ENCODE data around the gene CYP24A1.
A peak's percentile ranks its signal among the peaks of the same experiment; 100 is the strongest.

CYP24A1 gene

DNA sequence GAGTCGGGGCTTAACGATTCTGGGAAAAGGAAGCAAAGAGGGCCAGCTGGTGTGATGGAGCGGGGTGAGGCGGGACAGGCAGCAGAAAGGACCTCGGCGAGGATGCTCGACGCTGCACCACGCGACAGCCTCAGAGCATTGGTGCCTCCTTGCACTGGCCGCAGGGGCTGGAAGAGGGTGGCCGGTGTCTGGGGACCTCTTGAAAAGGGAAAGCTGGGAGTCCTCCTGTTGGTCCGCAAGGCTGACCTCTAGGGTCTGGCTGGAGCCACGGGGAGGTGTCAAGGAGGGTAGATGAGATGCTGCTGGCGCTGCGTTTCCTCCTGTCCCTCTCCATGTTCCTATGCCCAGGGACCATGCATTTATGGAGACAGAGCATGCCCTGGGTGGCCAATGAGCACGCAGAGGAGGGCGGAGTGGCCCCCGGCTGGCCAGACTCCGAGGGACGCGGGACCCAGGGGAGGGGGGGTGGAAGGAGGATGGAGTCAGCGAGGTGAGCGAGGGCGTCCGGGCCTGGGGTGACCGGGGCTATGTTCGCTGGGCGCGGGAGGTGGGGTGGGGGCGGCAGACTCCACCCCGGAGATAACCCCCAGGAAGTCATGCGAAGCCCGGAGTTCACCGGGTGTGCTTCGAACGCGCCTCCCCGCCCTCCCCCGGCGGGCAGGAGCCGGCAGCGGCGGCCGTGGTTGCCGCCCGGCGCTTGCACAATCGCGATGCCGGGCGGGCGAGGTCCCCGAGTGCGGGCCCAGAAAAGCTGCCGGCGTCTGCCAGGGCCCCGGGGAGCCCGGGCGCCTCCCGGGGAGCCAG is at the start of gene CYP24A1:
CYP24A1 (minus strand) TSS at position 334 of the 804 bp plus-strand sequence. CDS start 407 bp downstream, outside the sequence.
- no peaks in the 10 kb centered on the region for H3K9me3 ChIP-seq (ENCODE audit: control insufficient read depth, insufficient read depth, low read length)
- no peak within 1 kb of the TSS for H3K9ac ChIP-seq (ENCODE audit: low read depth, low read length)
- peak within 1 kb of the TSS; percentile 48 for H3K4me3 ChIP-seq (ENCODE audit: low read depth, low read length)
- H3K36me3 ChIP-seq (ENCODE audit: control insufficient read depth, insufficient read depth, low read length): no peaks in the 10 kb centered on the region
- H3K27ac ChIP-seq (ENCODE audit: low read depth, low read length): no peak within 1 kb of the TSS
- peaks cover 16% of the 10 kb centered on the region for H3K4me1 ChIP-seq (ENCODE audit: control insufficient read depth, insufficient read depth, low read length)
- H3K27me3 ChIP-seq (ENCODE audit: control insufficient read depth, insufficient read depth, low read length): peaks cover 58% of the 10 kb centered on the region

DNA sequence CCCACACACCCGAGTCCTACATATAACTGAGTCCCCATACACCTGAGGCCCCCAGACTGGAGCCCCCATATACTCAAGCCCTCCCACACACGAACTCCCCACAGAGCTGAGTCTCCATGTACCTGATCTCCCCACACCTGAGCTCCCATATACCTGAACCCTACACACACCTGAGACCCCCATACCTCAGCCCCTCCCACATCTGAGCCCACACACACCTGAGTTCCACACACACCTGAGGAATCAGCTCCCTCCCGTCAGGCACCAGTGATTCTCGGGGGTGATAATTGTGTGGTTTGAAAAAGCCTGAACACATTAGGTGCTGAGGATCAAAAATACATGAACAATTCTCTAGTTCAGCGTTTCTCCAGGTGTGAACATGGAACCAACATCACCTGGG is 49.5 kb upstream of the CYP24A1 start:
- no peaks in the 10 kb centered on the region for H3K9me3 ChIP-seq (ENCODE audit: control insufficient read depth, insufficient read depth, low read length)
- peak overlapping the region; percentile 87 for H3K27ac ChIP-seq (ENCODE audit: low read depth, low read length)
- peaks cover 31% of the 10 kb centered on the region for H3K4me1 ChIP-seq (ENCODE audit: control insufficient read depth, insufficient read depth, low read length)
- no peak overlapping the region for H3K9ac ChIP-seq (ENCODE audit: low read depth, low read length)
- H3K4me3 ChIP-seq (ENCODE audit: low read depth, low read length): no peak overlapping the region
- no peaks in the 10 kb centered on the region for H3K27me3 ChIP-seq (ENCODE audit: control insufficient read depth, insufficient read depth, low read length)
- H3K36me3 ChIP-seq (ENCODE audit: control insufficient read depth, insufficient read depth, low read length): peaks cover 15% of the 10 kb centered on the region

DNA sequence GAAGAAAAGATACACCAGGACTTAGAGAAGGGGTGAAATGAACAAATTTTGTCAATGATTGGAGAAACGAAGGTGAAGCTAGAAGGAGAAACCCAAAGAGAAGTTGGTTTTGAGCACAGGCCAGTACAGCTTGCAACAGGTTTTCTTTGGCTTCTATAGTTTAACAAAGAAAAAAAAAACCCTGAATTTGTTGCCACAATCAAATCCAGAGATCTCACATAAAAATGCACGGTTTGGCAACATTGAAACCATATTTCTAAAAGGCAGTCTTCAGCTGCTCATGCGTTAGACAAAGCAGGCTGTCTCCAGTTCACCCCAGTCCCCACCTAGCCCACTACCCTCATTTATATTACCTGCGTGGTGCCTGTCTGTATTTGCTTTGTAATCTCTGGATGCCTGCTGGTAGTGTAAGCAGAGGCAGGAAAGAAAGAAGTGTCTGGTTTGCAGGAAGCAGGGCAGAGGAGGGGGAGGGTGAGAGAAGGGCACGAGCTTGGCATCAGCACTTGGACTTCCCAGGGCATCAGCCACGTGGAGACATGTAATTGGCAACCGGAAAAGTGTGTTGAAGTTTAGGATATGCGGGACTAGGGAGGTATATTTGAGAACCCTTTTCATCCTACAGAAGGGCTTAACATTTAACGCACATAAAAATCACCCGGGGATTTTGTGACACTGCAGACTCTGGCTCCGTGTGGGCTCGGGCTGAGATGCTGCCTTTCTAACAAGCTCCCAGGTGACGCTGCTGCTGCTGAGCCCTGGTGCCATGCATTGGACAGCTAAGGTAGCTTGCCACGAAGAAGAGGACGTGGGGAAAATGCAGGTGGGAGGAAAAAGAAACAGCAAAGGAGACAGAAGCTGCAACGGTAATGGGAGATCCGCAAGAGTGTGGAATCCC is 48.5 kb upstream of the CYP24A1 start:
- no peak overlapping the region for H3K27ac ChIP-seq (ENCODE audit: low read depth, low read length)
- no peaks in the 10 kb centered on the region for H3K27me3 ChIP-seq (ENCODE audit: control insufficient read depth, insufficient read depth, low read length)
- H3K9ac ChIP-seq (ENCODE audit: low read depth, low read length): no peak overlapping the region
- peaks cover 24% of the 10 kb centered on the region for H3K36me3 ChIP-seq (ENCODE audit: control insufficient read depth, insufficient read depth, low read length)
- H3K9me3 ChIP-seq (ENCODE audit: control insufficient read depth, insufficient read depth, low read length): no peaks in the 10 kb centered on the region
- H3K4me3 ChIP-seq (ENCODE audit: low read depth, low read length): no peak overlapping the region
- H3K4me1 ChIP-seq (ENCODE audit: control insufficient read depth, insufficient read depth, low read length): peaks cover 31% of the 10 kb centered on the region

DNA sequence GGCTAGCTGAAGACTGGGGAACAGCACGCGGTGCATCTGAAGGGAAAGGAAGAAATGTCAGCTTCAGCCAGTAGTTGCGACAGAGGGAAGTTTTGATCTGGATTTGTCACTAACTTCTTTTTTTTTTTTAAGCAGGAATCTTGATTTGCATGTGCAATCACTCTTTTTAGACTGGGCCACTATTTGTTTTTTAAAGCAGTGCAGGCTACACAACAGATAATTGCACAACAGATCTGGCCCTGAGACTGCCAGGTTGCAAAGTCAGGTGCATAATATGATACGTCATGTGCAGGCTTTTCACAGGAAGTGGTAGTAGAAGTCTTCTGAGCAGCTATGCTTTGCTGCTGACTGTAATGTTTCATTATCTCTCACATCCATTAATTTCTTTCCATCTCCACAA is 47.6 kb upstream of the CYP24A1 start:
- H3K27me3 ChIP-seq (ENCODE audit: control insufficient read depth, insufficient read depth, low read length): no peaks in the 10 kb centered on the region
- H3K9ac ChIP-seq (ENCODE audit: low read depth, low read length): no peak overlapping the region
- H3K9me3 ChIP-seq (ENCODE audit: control insufficient read depth, insufficient read depth, low read length): no peaks in the 10 kb centered on the region
- peaks cover 31% of the 10 kb centered on the region for H3K4me1 ChIP-seq (ENCODE audit: control insufficient read depth, insufficient read depth, low read length)
- no peak overlapping the region for H3K4me3 ChIP-seq (ENCODE audit: low read depth, low read length)
- peaks cover 32% of the 10 kb centered on the region for H3K36me3 ChIP-seq (ENCODE audit: control insufficient read depth, insufficient read depth, low read length)
- H3K27ac ChIP-seq (ENCODE audit: low read depth, low read length): no peak overlapping the region

DNA sequence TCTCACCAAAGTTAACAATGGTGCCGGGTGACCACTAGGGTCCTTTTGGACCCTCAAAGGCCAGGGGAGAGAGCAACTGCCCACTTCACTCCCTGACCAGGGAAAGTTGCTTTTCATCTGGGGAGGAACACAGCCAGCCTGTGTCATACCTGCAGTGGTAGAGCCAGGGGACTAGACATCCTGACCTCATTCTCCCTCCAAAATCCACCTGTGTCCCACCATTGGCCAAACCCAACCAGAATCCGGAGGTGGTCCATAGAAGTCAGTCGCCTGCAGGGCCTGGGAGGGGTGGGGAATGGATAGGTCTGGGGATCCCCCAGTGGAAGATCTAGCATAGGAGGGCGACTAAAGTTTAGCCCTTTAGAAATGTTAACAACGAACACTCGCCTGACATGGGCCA is 46.9 kb upstream of the CYP24A1 start:
- H3K27ac ChIP-seq (ENCODE audit: low read depth, low read length): no peak overlapping the region
- H3K27me3 ChIP-seq (ENCODE audit: control insufficient read depth, insufficient read depth, low read length): no peaks in the 10 kb centered on the region
- H3K4me1 ChIP-seq (ENCODE audit: control insufficient read depth, insufficient read depth, low read length): peaks cover 31% of the 10 kb centered on the region
- no peak overlapping the region for H3K9ac ChIP-seq (ENCODE audit: low read depth, low read length)
- no peak overlapping the region for H3K4me3 ChIP-seq (ENCODE audit: low read depth, low read length)
- no peaks in the 10 kb centered on the region for H3K9me3 ChIP-seq (ENCODE audit: control insufficient read depth, insufficient read depth, low read length)
- peaks cover 38% of the 10 kb centered on the region for H3K36me3 ChIP-seq (ENCODE audit: control insufficient read depth, insufficient read depth, low read length)

DNA sequence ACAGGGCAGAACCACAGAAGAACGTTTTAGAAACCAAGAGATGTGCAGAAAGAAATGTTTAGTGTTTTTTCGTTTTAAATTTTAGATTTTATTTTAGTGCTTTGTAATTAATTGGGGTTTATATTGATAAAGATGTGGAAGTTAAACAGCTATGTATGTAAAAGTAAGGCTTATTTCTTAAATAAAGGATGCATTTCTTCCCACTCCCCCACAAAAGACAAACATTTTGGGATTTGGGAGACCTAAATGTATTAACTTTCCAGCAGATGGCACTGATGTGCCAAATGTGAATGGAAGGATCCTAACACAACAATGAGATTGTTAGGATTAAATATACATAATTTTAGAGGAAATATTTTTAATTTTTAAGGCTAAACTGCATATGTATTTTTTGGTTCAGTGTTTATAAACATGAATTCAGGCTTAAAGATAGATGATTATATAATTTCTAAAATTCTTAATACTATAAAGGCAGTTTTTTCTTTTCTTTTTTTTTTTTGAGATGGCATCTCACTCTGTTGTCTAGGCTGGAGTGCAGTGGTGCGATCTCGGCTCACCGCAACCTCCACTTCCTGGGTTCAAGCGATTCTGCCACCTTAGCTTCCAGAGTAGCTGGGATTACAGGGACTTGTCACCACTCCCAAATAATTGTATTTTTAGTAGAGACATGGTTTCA is 46.1 kb upstream of the CYP24A1 start:
- Histone ChIP-seq H3K9ac (ENCODE audit: low read depth, low read length) (no peak overlapping the region), H3K27ac (ENCODE audit: low read depth, low read length) (no peak overlapping the region), H3K9me3 (ENCODE audit: control insufficient read depth, insufficient read depth, low read length) (no peaks in the 10 kb centered on the region), H3K4me1 (ENCODE audit: control insufficient read depth, insufficient read depth, low read length) (peaks cover 31% of the 10 kb centered on the region), H3K27me3 (ENCODE audit: control insufficient read depth, insufficient read depth, low read length) (no peaks in the 10 kb centered on the region), H3K36me3 (ENCODE audit: control insufficient read depth, insufficient read depth, low read length) (peaks cover 46% of the 10 kb centered on the region), H3K4me3 (ENCODE audit: low read depth, low read length) (no peak overlapping the region)

DNA sequence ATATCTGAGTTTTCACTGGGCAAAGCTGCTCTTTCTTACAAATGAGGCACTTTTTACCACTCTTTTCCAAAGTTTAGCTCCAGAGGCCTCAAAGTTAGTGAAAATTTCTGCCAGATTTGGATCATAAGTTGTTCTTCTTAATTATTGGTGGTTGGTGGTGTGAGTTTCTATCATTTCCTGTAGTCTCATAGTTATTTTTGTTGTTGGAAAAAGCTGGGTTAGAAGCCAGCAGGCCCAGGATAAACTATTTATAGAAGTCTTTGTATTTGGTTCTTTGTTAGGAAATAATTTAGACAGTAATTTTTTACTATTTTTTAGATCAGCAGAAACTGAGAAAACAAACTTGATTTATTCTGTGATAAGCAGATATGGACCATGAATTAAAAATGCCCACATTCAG is 44.7 kb upstream of the CYP24A1 start:
- H3K36me3 ChIP-seq (ENCODE audit: control insufficient read depth, insufficient read depth, low read length): peaks cover 58% of the 10 kb centered on the region
- no peak overlapping the region for H3K9ac ChIP-seq (ENCODE audit: low read depth, low read length)
- H3K27me3 ChIP-seq (ENCODE audit: control insufficient read depth, insufficient read depth, low read length): no peaks in the 10 kb centered on the region
- no peak overlapping the region for H3K4me3 ChIP-seq (ENCODE audit: low read depth, low read length)
- H3K27ac ChIP-seq (ENCODE audit: low read depth, low read length): no peak overlapping the region
- H3K9me3 ChIP-seq (ENCODE audit: control insufficient read depth, insufficient read depth, low read length): no peaks in the 10 kb centered on the region
- H3K4me1 ChIP-seq (ENCODE audit: control insufficient read depth, insufficient read depth, low read length): peaks cover 22% of the 10 kb centered on the region

DNA sequence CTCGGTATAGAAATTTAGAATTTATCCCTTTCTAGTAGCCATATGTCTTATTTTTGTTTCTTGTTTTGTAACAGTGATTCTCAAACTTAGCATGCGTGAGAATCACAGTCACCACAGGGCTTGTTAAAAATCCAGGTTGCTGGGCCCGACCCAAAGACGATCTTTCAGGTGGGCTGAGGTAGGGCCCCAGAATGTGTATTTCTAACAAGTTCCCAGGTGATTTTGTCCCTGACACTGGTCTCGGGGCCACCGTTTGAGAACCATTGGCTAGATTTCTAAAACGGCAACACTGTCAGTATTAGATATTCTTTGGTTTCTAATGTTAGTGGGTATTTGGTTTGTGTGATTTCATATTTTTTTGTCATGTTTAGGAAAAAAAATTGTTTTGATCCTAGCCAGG is 44.0 kb upstream of the CYP24A1 start:
- Histone ChIP-seq H3K9ac (ENCODE audit: low read depth, low read length) (no peak overlapping the region), H3K4me1 (ENCODE audit: control insufficient read depth, insufficient read depth, low read length) (peaks cover 19% of the 10 kb centered on the region), H3K36me3 (ENCODE audit: control insufficient read depth, insufficient read depth, low read length) (peaks cover 58% of the 10 kb centered on the region), H3K9me3 (ENCODE audit: control insufficient read depth, insufficient read depth, low read length) (no peaks in the 10 kb centered on the region), H3K4me3 (ENCODE audit: low read depth, low read length) (no peak overlapping the region), H3K27ac (ENCODE audit: low read depth, low read length) (no peak overlapping the region), H3K27me3 (ENCODE audit: control insufficient read depth, insufficient read depth, low read length) (no peaks in the 10 kb centered on the region)

DNA sequence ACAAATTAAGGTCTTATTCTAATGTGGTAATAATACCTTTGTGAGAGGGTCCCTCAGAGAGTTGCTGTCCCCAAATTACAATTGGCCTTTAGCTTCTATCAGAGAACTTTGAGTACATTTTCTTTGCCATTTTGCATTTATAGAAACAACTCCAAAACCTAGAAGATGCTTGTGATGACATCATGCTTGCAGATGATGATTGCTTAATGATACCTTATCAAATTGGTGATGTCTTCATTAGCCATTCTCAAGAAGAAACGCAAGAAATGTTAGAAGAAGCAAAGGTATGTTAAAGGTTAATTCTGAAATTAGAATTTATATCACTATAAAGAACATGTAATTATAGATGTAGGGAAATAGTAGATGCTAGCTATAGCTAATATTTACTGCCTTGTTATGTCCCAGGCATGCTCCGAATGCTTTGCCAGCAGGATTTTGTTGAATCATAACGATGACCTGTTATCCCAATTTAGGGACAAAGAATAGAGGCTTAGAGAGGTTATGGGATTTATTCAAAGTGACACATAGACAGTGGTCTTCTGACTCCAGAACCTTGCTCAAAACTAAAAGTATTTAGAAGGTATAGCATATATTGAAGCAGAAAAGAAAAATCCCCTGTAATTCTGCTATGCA is 41.5 kb upstream of the CYP24A1 start:
- Histone ChIP-seq H3K27me3 (ENCODE audit: control insufficient read depth, insufficient read depth, low read length) (no peaks in the 10 kb centered on the region), H3K9me3 (ENCODE audit: control insufficient read depth, insufficient read depth, low read length) (no peaks in the 10 kb centered on the region)

DNA sequence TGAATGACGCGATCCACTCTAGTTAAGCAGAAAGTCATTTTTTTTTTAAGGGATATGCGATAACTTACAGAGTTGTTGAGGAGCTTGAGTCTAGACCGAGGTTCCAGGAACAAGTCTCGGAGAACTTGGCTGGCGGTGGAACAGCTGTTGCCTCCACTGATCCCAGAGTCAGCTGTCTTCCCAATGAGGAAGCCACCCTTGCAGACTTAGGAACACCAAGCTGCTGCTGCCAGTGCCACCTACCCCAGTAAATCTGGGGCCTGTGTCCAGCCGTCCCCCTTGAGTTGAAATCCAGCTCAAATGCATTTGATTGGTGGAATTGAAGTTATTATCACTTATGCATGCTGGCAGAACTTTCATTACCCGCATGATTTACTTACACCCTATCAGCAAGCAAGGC is 40.8 kb upstream of the CYP24A1 start:
- H3K4me1 ChIP-seq (ENCODE audit: control insufficient read depth, insufficient read depth, low read length): peaks cover under 1% of the 10 kb centered on the region; the same call in 1 of the 2 replicates
- H3K4me3 ChIP-seq (ENCODE audit: low read depth, low read length): no peak overlapping the region
- no peak overlapping the region for H3K27ac ChIP-seq (ENCODE audit: low read depth, low read length)
- peaks cover 69% of the 10 kb centered on the region for H3K36me3 ChIP-seq (ENCODE audit: control insufficient read depth, insufficient read depth, low read length)
- H3K9ac ChIP-seq (ENCODE audit: low read depth, low read length): no peak overlapping the region
- no peaks in the 10 kb centered on the region for H3K27me3 ChIP-seq (ENCODE audit: control insufficient read depth, insufficient read depth, low read length)
- no peaks in the 10 kb centered on the region for H3K9me3 ChIP-seq (ENCODE audit: control insufficient read depth, insufficient read depth, low read length)

More for the DNA sequence above, 41.5 kb upstream of the CYP24A1 start:
- Histone ChIP-seq H3K27ac (ENCODE audit: low read depth, low read length) (no peak overlapping the region), H3K9ac (ENCODE audit: low read depth, low read length) (no peak overlapping the region), H3K4me1 (ENCODE audit: control insufficient read depth, insufficient read depth, low read length) (no peaks in the 10 kb centered on the region), H3K36me3 (ENCODE audit: control insufficient read depth, insufficient read depth, low read length) (peaks cover 70% of the 10 kb centered on the region), H3K4me3 (ENCODE audit: low read depth, low read length) (no peak overlapping the region)
